RWPE2 (cell line): ENCODE results near the gene ITPKB.

Experiments used
- ATAC-seq: fragments of 200-7000 bp; cut with Tn5 transposase; 3 replicates; pipeline ENCODE4 v1.9.1; 2021; ENCODE audit warnings: low read depth
- DNase-seq: peaks from one replicate; pipeline ENCODE4 v3.0.0-alpha.2; 2020; ENCODE audit warnings: low spot score
- H3K27ac ChIP-seq: fragments of 450-650 bp; 2 replicates; pipeline ENCODE4 v1.5.1; 2017; ENCODE audit warnings: mild to moderate bottlenecking; ENCODE audit not compliant: poor library complexity, severe bottlenecking
- H3K27me3 ChIP-seq: fragments of 250-450 bp; sonication (Bioruptor Pico); 2 replicates; pipeline ENCODE4 v1.5.1; 2021; ENCODE audit warnings: mild to moderate bottlenecking, moderate library complexity; ENCODE audit not compliant: insufficient read depth, poor library complexity, severe bottlenecking
- H3K36me3 ChIP-seq: fragments of 250-450 bp; sonication (Bioruptor Pico); 2 replicates; pipeline ENCODE4 v1.5.1; 2020; ENCODE audit warnings: low read depth, mild to moderate bottlenecking, moderate library complexity
- H3K4me1 ChIP-seq: fragments of 250-450 bp; sonication (Bioruptor Pico); 2 replicates; pipeline ENCODE4 v1.5.1; 2021; ENCODE audit warnings: mild to moderate bottlenecking, moderate library complexity; ENCODE audit not compliant: insufficient read depth, poor library complexity, severe bottlenecking
- H3K4me3 ChIP-seq: fragments of 250-450 bp; sonication (Bioruptor Pico); 2 replicates; pipeline ENCODE4 v1.5.1; 2021; ENCODE audit warnings: mild to moderate bottlenecking, moderate library complexity; ENCODE audit not compliant: severe bottlenecking
- H3K9me3 ChIP-seq: fragments of 250-450 bp; sonication (Bioruptor Pico); 2 replicates; pipeline ENCODE4 v1.5.1; 2021; ENCODE audit warnings: mild to moderate bottlenecking, moderate library complexity; ENCODE audit not compliant: severe bottlenecking
- TF ChIP-seq, protein P1 (sequence below): fragments of 450-650 bp; IDR thresholded peaks from one replicate; pipeline ENCODE4 v1.5.1; 2017; ENCODE audit warnings: mild to moderate bottlenecking, moderate library complexity; ENCODE audit not compliant: poor library complexity, severe bottlenecking

The ITPKB gene

DNA sequence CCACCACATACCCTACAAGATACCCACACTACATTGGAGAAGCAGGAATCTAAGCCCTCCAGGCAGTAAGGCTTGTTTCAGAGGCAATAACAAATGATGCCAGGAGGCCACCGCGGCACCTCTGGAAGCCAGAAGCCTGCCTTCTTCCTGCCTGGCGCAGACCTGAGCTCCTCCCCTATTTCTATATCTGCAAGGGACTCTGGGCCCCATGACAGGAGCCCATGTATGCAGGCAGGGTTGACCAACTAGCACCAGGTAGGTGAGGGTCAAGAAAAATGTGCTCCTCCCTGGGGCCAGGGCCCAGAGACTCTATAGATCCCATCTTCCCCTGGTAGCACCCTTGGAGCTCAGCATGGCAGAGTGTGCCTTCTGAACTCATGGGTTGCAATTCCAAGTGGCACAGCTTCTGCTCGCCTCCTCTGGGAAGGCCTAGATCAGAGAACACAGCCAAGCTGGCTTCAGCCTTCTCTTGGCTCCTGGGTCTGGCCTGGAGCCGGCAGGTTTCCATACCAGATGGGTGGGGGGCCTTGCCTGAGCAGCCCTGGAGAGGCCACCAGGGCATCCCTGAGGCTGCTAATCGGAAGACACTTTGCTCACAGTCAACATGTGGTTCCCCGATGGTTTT is 105.4 kb downstream of the ITPKB start:
- no peak overlapping the region for H3K4me3 ChIP-seq
- no peak overlapping the region for H3K27ac ChIP-seq
- H3K4me1 ChIP-seq, result no peaks in the 10 kb centered on the region
- TF ChIP-seq, protein P1, sequence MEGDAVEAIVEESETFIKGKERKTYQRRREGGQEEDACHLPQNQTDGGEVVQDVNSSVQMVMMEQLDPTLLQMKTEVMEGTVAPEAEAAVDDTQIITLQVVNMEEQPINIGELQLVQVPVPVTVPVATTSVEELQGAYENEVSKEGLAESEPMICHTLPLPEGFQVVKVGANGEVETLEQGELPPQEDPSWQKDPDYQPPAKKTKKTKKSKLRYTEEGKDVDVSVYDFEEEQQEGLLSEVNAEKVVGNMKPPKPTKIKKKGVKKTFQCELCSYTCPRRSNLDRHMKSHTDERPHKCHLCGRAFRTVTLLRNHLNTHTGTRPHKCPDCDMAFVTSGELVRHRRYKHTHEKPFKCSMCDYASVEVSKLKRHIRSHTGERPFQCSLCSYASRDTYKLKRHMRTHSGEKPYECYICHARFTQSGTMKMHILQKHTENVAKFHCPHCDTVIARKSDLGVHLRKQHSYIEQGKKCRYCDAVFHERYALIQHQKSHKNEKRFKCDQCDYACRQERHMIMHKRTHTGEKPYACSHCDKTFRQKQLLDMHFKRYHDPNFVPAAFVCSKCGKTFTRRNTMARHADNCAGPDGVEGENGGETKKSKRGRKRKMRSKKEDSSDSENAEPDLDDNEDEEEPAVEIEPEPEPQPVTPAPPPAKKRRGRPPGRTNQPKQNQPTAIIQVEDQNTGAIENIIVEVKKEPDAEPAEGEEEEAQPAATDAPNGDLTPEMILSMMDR, result no peak
- ATAC-seq, result no peak
- no peaks in the 10 kb centered on the region for H3K27me3 ChIP-seq
- DNase-seq, result no peak
- H3K9me3 ChIP-seq, result no peaks in the 10 kb centered on the region
- no peaks in the 10 kb centered on the region for H3K36me3 ChIP-seq

DNA sequence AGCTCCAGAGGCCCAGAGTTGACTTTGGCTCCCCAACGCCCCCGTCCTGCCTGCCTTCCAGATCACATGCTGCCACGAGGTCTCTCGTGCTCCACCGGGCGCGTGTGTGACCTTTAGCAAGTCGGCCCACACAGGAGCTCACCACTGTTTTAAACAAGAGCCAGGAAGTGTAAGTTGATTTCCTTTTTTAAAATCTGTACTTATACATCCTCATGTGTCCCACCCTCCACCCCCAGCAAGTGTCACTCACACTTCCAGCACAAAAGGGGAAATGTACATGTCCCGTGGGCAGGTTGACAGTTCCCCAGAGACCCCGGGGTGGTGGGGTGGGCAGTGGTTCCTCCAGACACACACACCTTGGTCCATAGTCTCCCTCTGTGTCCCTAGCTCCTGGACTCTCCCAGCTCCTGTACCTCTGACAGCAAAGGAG is 106.1 kb downstream of the ITPKB start:
- no peaks in the 10 kb centered on the region for H3K36me3 ChIP-seq
- no peak overlapping the region for H3K4me3 ChIP-seq
- ATAC-seq (no peak), DNase-seq (no peak)
- no peaks in the 10 kb centered on the region for H3K4me1 ChIP-seq
- TF ChIP-seq, protein P1, result no peak
- no peaks in the 10 kb centered on the region for H3K9me3 ChIP-seq
- H3K27me3 ChIP-seq, result no peaks in the 10 kb centered on the region
- H3K27ac ChIP-seq, result no peak overlapping the region

DNA sequence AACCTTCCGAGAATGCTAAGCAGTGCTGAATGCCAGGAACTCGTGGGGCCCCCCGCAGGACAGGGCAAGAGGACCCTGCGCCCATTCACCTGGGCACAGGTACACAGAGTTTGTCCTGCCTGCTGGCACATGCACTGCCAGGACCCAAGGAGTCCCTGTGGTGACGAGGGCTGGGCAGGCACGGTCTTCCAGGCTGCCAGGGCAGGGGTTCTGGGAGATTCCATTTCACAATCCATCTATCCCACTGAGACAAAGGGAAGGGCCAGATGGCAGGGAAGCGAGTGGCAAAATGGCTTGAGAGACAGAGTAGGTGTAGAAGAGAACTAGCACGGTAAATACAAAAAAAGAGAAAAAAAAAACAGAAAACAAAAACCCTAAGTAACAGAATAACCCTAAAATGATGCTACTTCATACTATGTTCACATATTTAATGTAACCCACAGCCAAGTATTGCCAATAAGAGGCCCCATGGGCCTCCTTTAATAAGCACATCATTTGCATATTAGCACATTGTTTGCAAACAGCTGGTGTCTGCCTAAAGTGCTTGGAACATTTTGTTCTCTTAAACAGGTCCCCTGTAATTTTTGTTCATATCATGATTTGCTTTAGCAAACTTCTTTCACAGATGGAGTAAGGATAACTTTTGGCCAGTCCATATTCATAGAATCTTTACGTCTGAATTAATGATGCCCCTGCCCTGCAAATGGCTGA is 106.8 kb downstream of the ITPKB start:
- DNase-seq (no peak), ATAC-seq (no peak)
- Histone ChIP-seq H3K4me3 (no peak overlapping the region), H3K4me1 (no peaks in the 10 kb centered on the region), H3K9me3 (no peaks in the 10 kb centered on the region), H3K27me3 (no peaks in the 10 kb centered on the region), H3K36me3 (no peaks in the 10 kb centered on the region), H3K27ac (no peak overlapping the region)
- TF ChIP-seq, protein P1, result no peak

DNA sequence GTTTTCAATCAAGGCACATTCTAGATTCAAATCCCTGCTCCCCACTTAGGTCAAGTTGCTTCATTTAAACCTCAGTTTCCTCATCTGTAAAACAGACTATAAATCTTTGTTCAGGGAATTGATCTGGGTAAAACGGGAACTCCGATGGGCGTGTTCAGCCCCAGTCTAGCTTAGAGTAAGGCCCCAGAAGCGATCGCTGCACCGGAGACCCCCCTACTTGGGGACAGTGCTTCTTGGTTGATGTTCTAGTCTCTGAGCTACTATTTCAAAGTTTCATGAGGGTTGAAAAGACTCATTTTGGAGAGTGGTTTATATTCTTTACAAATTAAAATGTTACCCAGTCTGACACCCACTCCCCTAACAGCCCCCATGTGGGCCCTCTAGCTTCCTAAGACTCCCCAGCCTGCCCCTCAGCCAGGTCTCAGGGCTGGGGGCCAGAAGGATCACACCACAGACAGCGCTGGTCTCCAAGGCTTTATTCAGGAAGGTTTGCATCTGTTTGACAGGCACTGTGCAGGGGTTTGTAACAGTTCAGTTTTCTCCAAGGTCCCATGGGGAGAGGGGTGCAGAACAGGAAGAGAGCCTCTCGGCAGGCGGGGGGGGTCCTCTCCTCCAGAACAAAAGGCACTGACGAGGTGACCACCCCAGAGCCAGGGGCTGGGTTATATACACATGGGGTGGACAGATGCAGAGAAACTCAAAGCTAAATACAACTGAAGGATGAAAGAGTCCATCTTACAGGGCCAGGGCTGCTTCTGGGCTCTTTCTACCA is 107.7 kb downstream of the ITPKB start:
- Histone ChIP-seq H3K4me1 (no peaks in the 10 kb centered on the region), H3K27me3 (no peaks in the 10 kb centered on the region), H3K9me3 (no peaks in the 10 kb centered on the region), H3K36me3 (no peaks in the 10 kb centered on the region), H3K4me3 (no peak overlapping the region), H3K27ac (no peak overlapping the region)
- TF ChIP-seq, protein P1, result no peak
- ATAC-seq (no peak), DNase-seq (no peak)
